HG03432 (cell line): ENCODE data around the gene PPA1.
"Not testable (repeated sequence)": the region's sequence is repeated elsewhere in the genome, so short reads cannot be mapped to it uniquely, and the experiment has no call there.

Experiments used
- ATAC-seq: cut with Tn5 transposase; IDR thresholded peaks from one replicate; pipeline ENCODE4 v1.9.1; 2021; ENCODE audit warnings: mild to moderate bottlenecking, moderate library complexity; ENCODE audit not compliant: unreplicated experiment

PPA1 gene

GRCh38 chr10:70255329-70256299, 22.4 kb upstream of the PPA1 start:
- no peak for ATAC-seq

- no peak for ATAC-seq
Measured at GRCh38 chr10:70254778-70255328, 21.6 kb upstream of the PPA1 start.

GRCh38 chr10:70253878-70254765, 20.9 kb upstream of the PPA1 start:
- no peak for ATAC-seq

GRCh38 chr10:70250961-70251680, 17.9 kb upstream of the PPA1 start:
- no peak for ATAC-seq

GRCh38 chr10:70247360-70247759, 14.1 kb upstream of the PPA1 start:
- ATAC-seq: no peak

- ATAC-seq: no peak
Measured at GRCh38 chr10:70241081-70241480, 7.9 kb upstream of the PPA1 start.

GRCh38 chr10:70239986-70240385, 6.8 kb upstream of the PPA1 start:
- not testable (repeated sequence) for ATAC-seq

GRCh38 chr10:70239077-70239976, 6.1 kb upstream of the PPA1 start:
- ATAC-seq: not testable (repeated sequence)

- not testable (repeated sequence) for ATAC-seq
Measured at GRCh38 chr10:70237958-70238536, 4.8 kb upstream of the PPA1 start.

GRCh38 chr10:70234668-70235447, 1.6 kb upstream of the PPA1 start:
- no peak for ATAC-seq

GRCh38 chr10:70233939-70234300, 691 bp upstream of the PPA1 start:
- ATAC-seq: no peak

- no peak for ATAC-seq
Measured at GRCh38 chr10:70232859-70233108, 445 bp downstream of the PPA1 start.

- no peak for ATAC-seq
Measured at GRCh38 chr10:70232155-70232858, 922 bp downstream of the PPA1 start.

GRCh38 chr10:70228491-70228890, 4.7 kb downstream of the PPA1 start:
- ATAC-seq: no peak

- ATAC-seq: no peak
Measured at GRCh38 chr10:70227548-70228320, 5.5 kb downstream of the PPA1 start.

GRCh38 chr10:70223728-70224127, 9.5 kb downstream of the PPA1 start:
- ATAC-seq: no peak

- ATAC-seq: not testable (repeated sequence)
Measured at GRCh38 chr10:70222811-70223447, 10.3 kb downstream of the PPA1 start.
